Naive thymus-derived CD8-positive, alpha-beta T cell (primary cell): ENCODE measurements around the gene CTSD. TPM values are rescaled to one million over a fixed set of nuclear protein-coding genes. Genes with fewer than 3 reads are reported as not detected.
A peak's percentile ranks its signal among the peaks of the same experiment; 100 is the strongest.

ENCODE experiments used
- ATAC-seq, 2 donors: fragments of 150-1000 bp; cut with Tn5 transposase in 1 of 2; sonication (Bioruptor Pico), chemical (Tn5 transposase) in 1 of 2; 1 replicate in 1 of 2; 2 replicates in 1 of 2; pipeline ENCODE4 v1.10.0; 2021; ENCODE audit warnings: mild to moderate bottlenecking in 2 of 2, moderate library complexity in 2 of 2
- POLR2A ChIA-PET: fragments of 350-600 bp; sonication (Branson Sonifier 250); formaldehyde crosslinking; loops from one replicate; lab custom pipeline; 2021; ENCODE audit warnings: antibody characterized with exemption; lab: Charles Lee
- DNase-seq, 10 donors: peaks; one replicate each; pipeline versions ENCODE4 v3.0.0 to v3.0.0-alpha.2; 2020 to 2022
- H3K27ac Mint-ChIP-seq, 10 donors: one replicate each; pipeline ENCODE4 v1.8.0; 2020 to 2022; ENCODE audit warnings: mild to moderate bottlenecking in 10 of 10, mixed read lengths in 10 of 10, moderate library complexity in 4 of 10, inconsistent platforms in 1 of 10
- H3K27me3 Mint-ChIP-seq, 5 donors: one replicate each; pipeline ENCODE4 v1.8.0; 2021 to 2022; ENCODE audit warnings: mixed read lengths in 5 of 5
- H3K36me3 Mint-ChIP-seq, 3 donors: one replicate each; pipeline ENCODE4 v1.8.0; 2020 to 2022; ENCODE audit warnings: mixed read lengths in 3 of 3, mild to moderate bottlenecking in 2 of 3, inconsistent platforms in 1 of 3
- H3K4me1 Mint-ChIP-seq, 4 donors: one replicate each; pipeline ENCODE4 v1.8.0; 2021 to 2022; ENCODE audit warnings: mixed read lengths in 4 of 4
- H3K4me3 Mint-ChIP-seq, 10 donors: one replicate each; pipeline ENCODE4 v1.8.0; 2020 to 2022; ENCODE audit warnings: mild to moderate bottlenecking in 10 of 10, mixed read lengths in 10 of 10, moderate library complexity in 6 of 10, inconsistent platforms in 1 of 10
- H3K9me3 Mint-ChIP-seq, 9 donors: one replicate each; pipeline ENCODE4 v1.8.0; 2020 to 2022; ENCODE audit warnings: mixed read lengths in 9 of 9, mild to moderate bottlenecking in 3 of 9, inconsistent platforms in 1 of 9, moderate library complexity in 1 of 9
- polyA plus RNA-seq, 3 donors: library from polyadenylated mRNA; unstranded; fragments of 300-500 nt; fragmentation: Illumina TruSeq; gene quantifications; one replicate each; pipeline ENCODE4 v1.2.3, GENCODE V29; 2021
- total RNA-seq, 8 experiments: library from RNA in 2 of 8; stranded (reverse) in 2 of 8; gene quantifications; one replicate each; pipeline ENCODE4 v1.2.3 and lab custom pipeline; 2021 to 2026

CTSD gene
- total and polyA plus RNA-seq, 5 experiments from 2014 or later: 134 to 203 (median 163) TPM

GRCh38 chr11:1744891-1745700, 18.6 kb downstream of the CTSD start:
- Mint-ChIP-seq H3K27me3 (peaks cover 7 to 12% (median 9%) of the 10 kb centered on the region in 5 donors), H3K27ac (no peak overlapping the region), H3K4me1 (peaks cover 10 to 22% (median 15%) of the 10 kb centered on the region in 4 donors), H3K36me3 (peaks cover 0 to 3% (median 0%) of the 10 kb centered on the region in 3 donors), H3K4me3 (peak overlapping the region in 1 of 10 donors; percentile 42), H3K9me3 (no peaks in the 10 kb centered on the region)
- DNase-seq: peak in 1 of 10 donors; percentile 34
- no peak for ATAC-seq
- POLR2A ChIA-PET: no interaction called here

DNA sequence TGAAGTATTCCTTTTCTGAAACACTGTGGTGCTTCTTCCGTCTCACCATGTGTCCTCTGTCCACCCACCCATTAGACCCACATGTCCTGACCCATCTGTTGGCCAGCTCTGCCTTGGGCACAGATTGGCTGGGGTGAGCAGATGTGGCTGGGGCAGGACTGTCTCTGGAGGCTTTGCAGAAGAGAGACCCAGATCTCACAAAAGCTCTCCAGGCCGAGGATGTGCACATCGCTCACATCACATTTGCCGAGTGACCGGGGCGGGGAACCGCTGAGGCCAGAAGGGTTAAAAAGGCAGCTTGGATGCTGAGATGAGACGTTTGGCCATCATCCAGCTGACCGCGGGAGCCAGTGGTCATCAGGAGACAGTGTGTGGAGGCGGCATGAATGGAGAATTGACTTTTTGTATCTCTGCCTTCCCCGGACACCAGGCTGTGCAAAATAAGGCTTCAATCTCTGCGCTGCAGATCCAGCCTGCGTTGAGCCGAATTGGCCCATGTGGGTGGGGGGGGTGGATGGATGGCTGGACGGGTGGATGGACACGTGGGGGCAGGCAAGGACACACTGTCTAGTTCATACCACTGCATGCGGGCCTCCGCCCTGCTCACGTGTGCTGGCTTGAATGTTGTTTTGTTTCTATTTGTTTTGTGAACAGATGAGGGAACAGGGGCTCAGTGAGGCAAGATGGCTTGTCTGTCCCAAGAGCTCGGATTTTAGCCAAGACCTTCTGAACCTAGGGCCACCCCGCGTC, 19.4 kb downstream of the CTSD start:
- no peaks in the 10 kb centered on the region for H3K9me3 Mint-ChIP-seq
- H3K27me3 Mint-ChIP-seq: peaks cover 0 to 5% (median 1%) of the 10 kb centered on the region in 5 donors
- H3K27ac Mint-ChIP-seq: no peak overlapping the region
- DNase-seq: peak in 1 of 10 donors; percentile 32
- H3K4me3 Mint-ChIP-seq: peak overlapping the region in 1 of 10 donors; percentile 29
- POLR2A ChIA-PET: interaction anchor here (1.0 kb wide), 1 partner anchor 11 kb away, joined by 4 read pairs; no protein-coding TSS in a partner anchor
- ATAC-seq: no peak
- H3K36me3 Mint-ChIP-seq: no peaks in the 10 kb centered on the region
- H3K4me1 Mint-ChIP-seq: peaks cover 5 to 14% (median 8%) of the 10 kb centered on the region in 4 donors

GRCh38 chr11:1743585-1744136, 20.1 kb downstream of the CTSD start:
- POLR2A ChIA-PET: interaction anchor here (1.0 kb wide), 1 partner anchor 12 kb away, joined by 4 read pairs; no protein-coding TSS in a partner anchor
- DNase-seq: peak in 1 of 10 donors; percentile 30
- ATAC-seq: no peak
- Mint-ChIP-seq H3K4me3 (no peak overlapping the region), H3K27ac (no peak overlapping the region), H3K4me1 (peaks cover 5 to 13% (median 7%) of the 10 kb centered on the region in 4 donors), H3K9me3 (no peaks in the 10 kb centered on the region), H3K36me3 (no peaks in the 10 kb centered on the region), H3K27me3 (peaks cover 0 to 9% (median 0%) of the 10 kb centered on the region in 5 donors)

DNA sequence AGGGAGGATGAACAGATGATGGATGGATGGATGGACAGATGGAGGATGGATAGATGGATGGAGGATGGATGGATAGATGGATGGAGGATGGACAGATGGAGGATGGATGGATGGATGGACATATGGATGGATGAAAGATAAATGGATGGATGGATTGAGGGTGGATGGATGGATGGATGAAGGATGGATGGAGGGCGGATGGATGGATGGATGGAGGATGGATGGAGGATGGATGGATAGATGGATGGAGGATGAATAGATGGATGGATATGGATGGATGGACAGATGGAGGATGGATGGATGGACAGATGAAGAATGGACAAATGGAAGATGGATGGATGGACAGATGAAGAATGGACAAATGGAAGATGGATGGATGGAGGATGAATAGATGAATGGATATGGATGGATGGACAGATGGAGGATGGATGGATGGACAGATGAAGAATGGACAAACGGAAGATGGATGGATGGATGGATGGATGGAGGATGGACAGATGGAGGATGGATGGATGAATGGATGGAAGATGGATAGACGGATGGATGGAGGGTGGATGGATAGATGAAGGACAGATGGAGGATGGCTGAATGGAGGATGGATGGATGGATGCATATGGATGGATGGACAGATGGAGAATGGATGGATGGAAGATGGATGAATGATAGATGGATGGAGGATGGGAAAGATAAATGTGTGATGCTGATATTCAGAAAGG, 20.7 kb downstream of the CTSD start:
- ATAC-seq: no peak
- POLR2A ChIA-PET: no interaction called here
- H3K36me3 Mint-ChIP-seq: no peaks in the 10 kb centered on the region
- H3K9me3 Mint-ChIP-seq: peaks cover 0 to 2% (median 0%) of the 10 kb centered on the region in 9 donors
- DNase-seq: no peak
- H3K4me1 Mint-ChIP-seq: peaks cover 3 to 11% (median 6%) of the 10 kb centered on the region in 4 donors
- H3K4me3 Mint-ChIP-seq: no peak overlapping the region
- peaks cover 0 to 12% (median 0%) of the 10 kb centered on the region in 5 donors for H3K27me3 Mint-ChIP-seq
- H3K27ac Mint-ChIP-seq: no peak overlapping the region

DNA sequence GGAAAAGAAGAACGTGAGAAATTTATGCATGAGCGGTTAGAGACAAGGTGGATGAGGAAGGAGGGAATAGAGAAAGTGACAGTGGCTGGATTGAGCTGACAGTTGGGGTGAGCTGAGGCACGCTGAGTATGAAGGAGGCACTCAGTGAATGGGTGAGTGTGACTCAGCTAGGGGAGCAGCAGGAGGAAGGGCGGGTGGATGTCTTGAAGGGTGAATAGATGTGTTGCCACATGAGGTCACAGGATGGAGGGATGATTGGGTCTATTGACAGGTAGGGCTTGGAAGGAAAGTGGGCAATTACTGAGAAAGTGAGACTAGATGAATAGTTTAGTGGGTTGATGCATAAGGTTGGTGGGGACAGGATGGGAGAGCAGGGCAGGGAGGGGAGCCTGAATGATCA, 21.4 kb downstream of the CTSD start:
- H3K9me3 Mint-ChIP-seq: peaks cover 0 to 7% (median under 1%) of the 10 kb centered on the region in 9 donors

GRCh38 chr11:1741741-1742140, 22.0 kb downstream of the CTSD start:
- H3K27ac Mint-ChIP-seq: no peak overlapping the region
- H3K4me3 Mint-ChIP-seq: no peak overlapping the region
- peaks cover 0 to 11% (median 6%) of the 10 kb centered on the region in 9 donors for H3K9me3 Mint-ChIP-seq
- ATAC-seq (no peak), DNase-seq (peak in 1 of 10 donors; percentile 7)
- H3K36me3 Mint-ChIP-seq: peaks cover 0 to 3% (median 0%) of the 10 kb centered on the region in 3 donors
- H3K4me1 Mint-ChIP-seq: peaks cover 3 to 6% (median 5%) of the 10 kb centered on the region in 4 donors
- peaks cover 0 to 12% (median 0%) of the 10 kb centered on the region in 5 donors for H3K27me3 Mint-ChIP-seq
- POLR2A ChIA-PET: no interaction called here

More for the DNA sequence above, 21.4 kb downstream of the CTSD start:
- H3K36me3 Mint-ChIP-seq: no peaks in the 10 kb centered on the region
- POLR2A ChIA-PET: no interaction called here
- no peak overlapping the region for H3K27ac Mint-ChIP-seq
- peaks cover 3 to 9% (median 6%) of the 10 kb centered on the region in 4 donors for H3K4me1 Mint-ChIP-seq
- H3K27me3 Mint-ChIP-seq: peaks cover 0 to 12% (median 0%) of the 10 kb centered on the region in 5 donors
- DNase-seq: peak in 1 of 10 donors; percentile 6
- no peak for ATAC-seq
- H3K4me3 Mint-ChIP-seq: no peak overlapping the region

- no peak for ATAC-seq
- Mint-ChIP-seq H3K4me3 (no peak overlapping the region), H3K9me3 (peaks cover 0 to 18% (median 13%) of the 10 kb centered on the region in 9 donors), H3K27ac (no peak overlapping the region), H3K27me3 (peaks cover 0 to 16% (median 0%) of the 10 kb centered on the region in 5 donors), H3K4me1 (peaks cover 0 to 5% (median 1%) of the 10 kb centered on the region in 4 donors), H3K36me3 (peaks cover 0 to 11% (median 0%) of the 10 kb centered on the region in 3 donors)
- POLR2A ChIA-PET: interaction anchor here (0.6 kb wide), 1 partner anchor 459 kb away, joined by 5 read pairs; no protein-coding TSS in a partner anchor
- DNase-seq: peak in 1 of 10 donors; percentile 21
Observed at GRCh38 chr11:1740786-1741530, 22.8 kb downstream of the CTSD start.

DNA sequence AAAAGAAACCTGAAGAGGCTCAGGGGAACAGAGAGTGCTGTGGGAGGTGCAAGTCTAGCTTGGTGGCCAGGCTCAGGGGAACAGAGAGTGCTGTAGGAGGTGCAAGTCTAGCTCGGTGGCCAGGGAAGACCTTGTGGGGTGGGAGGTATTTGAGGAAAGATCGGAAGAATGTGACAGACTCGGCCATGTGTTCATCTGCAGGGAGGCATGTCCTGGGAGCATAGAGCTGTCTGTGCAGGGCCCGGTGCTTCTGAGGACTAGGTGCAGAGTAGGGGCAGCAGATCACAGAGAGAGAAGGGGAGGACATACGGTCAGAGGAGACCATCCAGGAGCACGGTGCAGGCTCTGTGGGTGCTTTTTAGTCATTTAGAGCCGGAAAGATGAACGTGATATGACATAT, 24.2 kb downstream of the CTSD start:
- peaks cover 0 to 16% (median 0%) of the 10 kb centered on the region in 5 donors for H3K27me3 Mint-ChIP-seq
- DNase-seq: no peak
- POLR2A ChIA-PET: interaction anchor here (1.8 kb wide), 1 partner anchor 13 kb away, joined by 3 read pairs; no protein-coding TSS in a partner anchor
- peak overlapping the region in 1 of 10 donors; percentile 27 for H3K27ac Mint-ChIP-seq
- H3K4me3 Mint-ChIP-seq: no peak overlapping the region
- H3K36me3 Mint-ChIP-seq: peaks cover 0 to 18% (median 2%) of the 10 kb centered on the region in 3 donors
- H3K9me3 Mint-ChIP-seq: peaks cover 0 to 24% (median 19%) of the 10 kb centered on the region in 9 donors
- peaks cover under 1 to 3% (median 3%) of the 10 kb centered on the region in 4 donors for H3K4me1 Mint-ChIP-seq
- no peak for ATAC-seq

DNA sequence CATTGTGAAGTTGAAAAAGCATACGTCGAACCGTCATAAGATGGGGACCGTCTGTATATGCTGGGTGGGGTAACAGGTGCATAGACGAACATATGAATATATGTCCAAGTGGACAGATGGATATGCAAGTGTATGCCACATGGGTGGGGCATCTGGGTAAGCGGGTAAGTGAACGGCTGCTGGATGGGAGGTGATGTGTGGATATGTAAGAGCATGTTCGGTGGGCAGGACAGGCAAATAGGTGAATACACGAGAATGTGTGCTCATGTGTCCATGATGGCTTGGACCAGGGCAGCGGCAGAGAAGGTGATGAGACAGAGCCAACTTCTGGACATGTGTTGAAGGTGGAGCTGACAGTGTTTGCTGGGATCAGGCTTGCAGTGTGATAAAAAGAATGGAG, 25.3 kb downstream of the CTSD start:
- DNase-seq: no peak
- Mint-ChIP-seq H3K27me3 (peaks cover 0 to 19% (median 0%) of the 10 kb centered on the region in 5 donors), H3K4me1 (peaks cover 13 to 15% (median 15%) of the 10 kb centered on the region in 4 donors), H3K36me3 (peaks cover 0 to 18% (median 2%) of the 10 kb centered on the region in 3 donors), H3K4me3 (no peak overlapping the region), H3K9me3 (peaks cover 0 to 24% (median 19%) of the 10 kb centered on the region in 9 donors), H3K27ac (peak overlapping the region in 1 of 10 donors; percentile 73)
- POLR2A ChIA-PET: interaction anchor here (0.6 to 1.8 kb wide), 3 partner anchors 11 to 637 kb away, joined by 3 read pairs; no protein-coding TSS in a partner anchor
- ATAC-seq: no peak

GRCh38 chr11:1737080-1737757, 26.5 kb downstream of the CTSD start:
- POLR2A ChIA-PET: interaction anchor here (1.0 kb wide), 1 partner anchor 18 kb away, joined by 4 read pairs; no protein-coding TSS in a partner anchor
- ATAC-seq: no peak
- Mint-ChIP-seq H3K36me3 (peaks cover 0 to 18% (median 2%) of the 10 kb centered on the region in 3 donors), H3K4me3 (no peak overlapping the region), H3K27me3 (peaks cover 0 to 21% (median 0%) of the 10 kb centered on the region in 5 donors), H3K4me1 (peaks cover 15 to 25% (median 18%) of the 10 kb centered on the region in 4 donors), H3K27ac (no peak overlapping the region), H3K9me3 (peaks cover 0 to 24% (median 19%) of the 10 kb centered on the region in 9 donors)
- peak in 1 of 10 donors; percentile 23 for DNase-seq
